Gastroesophageal sphincter (tissue), 4 donors: ENCODE measurements around the gene TNIP1. TPM values are rescaled to one million over a fixed set of nuclear protein-coding genes. Genes with fewer than 3 reads are reported as not detected.

Experiments
- ATAC-seq: fragments of 150-250 bp; one replicate; pipeline ENCODE4 v1.9.1; 2016; ENCODE audit warnings: mild to moderate bottlenecking, moderate library complexity
- H3K27ac ChIP-seq, 4 donors: fragments of 200-600 bp; sonication (generic) in 3 of 4; 1 replicate in 3 of 4; 2 replicates in 1 of 4; pipeline ENCODE4 v1.5.1; 2016 to 2019
- H3K27me3 ChIP-seq: fragments of 200-600 bp; sonication (generic); one replicate; pipeline ENCODE4 v1.5.1; 2019
- H3K36me3 ChIP-seq, 2 donors: fragments of 200-600 bp; sonication (generic); one replicate each; pipeline ENCODE4 v1.5.1; 2019; ENCODE audit warnings: control low read depth in 1 of 2
- H3K4me1 ChIP-seq, 3 donors: fragments of 200-600 bp; sonication (generic); 1 replicate in 2 of 3; 2 replicates in 1 of 3; pipeline ENCODE4 v1.5.1; 2016 to 2019; ENCODE audit warnings: control low read depth in 2 of 3
- H3K4me3 ChIP-seq, 2 donors: fragments of 200-600 bp; sonication (generic); one replicate each; pipeline ENCODE4 v1.5.1; 2019; ENCODE audit warnings: mild to moderate bottlenecking in 1 of 2, moderate library complexity in 1 of 2
- H3K9me3 ChIP-seq, 3 donors: fragments of 200-600 bp; sonication (generic); one replicate each; pipeline ENCODE4 v1.5.1; 2017 to 2019; ENCODE audit warnings: control low read depth in 2 of 3
- EP300 ChIP-seq: sonication (generic); formaldehyde crosslinking; IDR thresholded peaks from one replicate; pipeline ENCODE4 v1.6.1; 2017; ENCODE audit warnings: antibody characterized with exemption, mild to moderate bottlenecking
- POLR2A ChIP-seq, 2 donors: fragments of 450-650 bp; IDR thresholded peaks; one replicate each; pipeline ENCODE4 v1.6.1; 2017; ENCODE audit warnings: antibody characterized with exemption in 2 of 2, mild to moderate bottlenecking in 2 of 2, moderate library complexity in 1 of 2
- POLR2AphosphoS5 ChIP-seq: sonication (generic); formaldehyde crosslinking; IDR thresholded peaks from one replicate; pipeline ENCODE4 v1.6.1; 2017; ENCODE audit warnings: antibody characterized with exemption
- WGBS, 2 donors: methylation state at CpG; one replicate each; pipeline ENCODE4 v1.1.5; 2018; ENCODE audit warnings: low coverage in 1 of 2; 5-methylcytosine and 5-hydroxymethylcytosine counted together
- total RNA-seq, 4 donors: library from RNA; depleted of rRNA; stranded (reverse); fragments of >200 nt; gene quantifications; one replicate each; pipeline ENCODE4 v1.1.0, GENCODE V29; 2016
- TF ChIP-seq, protein P1 (sequence below), 4 experiments: fragments of 200-600 bp in 2 of 4; fragments of 450-650 bp in 2 of 4; sonication (generic) in 1 of 4; IDR thresholded peaks; one replicate each; pipeline ENCODE4 v1.5.1; 2017 to 2019; ENCODE audit warnings: antibody characterized with exemption in 4 of 4, mild to moderate bottlenecking in 2 of 4, moderate library complexity in 2 of 4

The TNIP1 gene
- total RNA-seq, 4 donors from 2014 or later, result 74.2 to 142 (median 97.9) TPM

DNA sequence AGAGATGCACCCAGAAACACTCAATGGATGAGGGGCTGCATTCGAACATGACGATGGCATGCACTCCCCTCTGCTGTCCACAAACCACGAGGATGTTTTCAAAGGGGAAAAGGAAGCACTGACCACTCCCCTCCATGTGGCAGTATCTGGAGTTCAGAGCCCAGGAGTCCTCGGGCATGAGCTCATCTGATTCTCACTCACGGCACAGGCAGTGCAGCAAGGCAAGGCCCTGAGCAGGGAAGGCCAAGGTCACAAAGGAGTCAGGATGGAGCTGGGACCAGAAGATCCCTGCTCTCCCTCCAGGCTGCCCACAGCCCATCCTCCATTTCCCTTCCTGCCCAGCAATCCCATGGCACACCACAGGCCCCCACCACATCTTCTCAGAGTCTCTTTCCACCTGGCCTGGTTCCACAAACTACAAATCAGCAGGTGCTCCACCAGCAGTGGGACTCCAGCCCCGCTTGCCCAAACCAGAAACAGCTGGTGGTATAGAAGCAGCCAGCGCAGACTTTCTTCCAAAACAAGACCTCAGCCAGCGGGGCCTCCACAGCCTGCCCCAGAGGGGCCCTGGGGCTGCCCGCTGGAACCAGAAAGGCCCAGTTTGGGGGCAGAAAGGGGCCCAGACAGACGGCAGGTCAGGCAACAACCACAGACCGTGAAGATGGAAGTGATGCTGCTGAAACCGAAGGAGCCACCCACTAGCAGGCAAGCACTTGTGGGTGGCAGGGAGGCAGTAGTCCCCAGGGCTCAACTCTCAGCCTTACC lies 12.2 kb downstream of the TNIP1 start:
- peak; percentile 37 for ATAC-seq
- 30 to 55% methylated on average over 2 of the region's 12 CpGs for WGBS, 2 donors

DNA sequence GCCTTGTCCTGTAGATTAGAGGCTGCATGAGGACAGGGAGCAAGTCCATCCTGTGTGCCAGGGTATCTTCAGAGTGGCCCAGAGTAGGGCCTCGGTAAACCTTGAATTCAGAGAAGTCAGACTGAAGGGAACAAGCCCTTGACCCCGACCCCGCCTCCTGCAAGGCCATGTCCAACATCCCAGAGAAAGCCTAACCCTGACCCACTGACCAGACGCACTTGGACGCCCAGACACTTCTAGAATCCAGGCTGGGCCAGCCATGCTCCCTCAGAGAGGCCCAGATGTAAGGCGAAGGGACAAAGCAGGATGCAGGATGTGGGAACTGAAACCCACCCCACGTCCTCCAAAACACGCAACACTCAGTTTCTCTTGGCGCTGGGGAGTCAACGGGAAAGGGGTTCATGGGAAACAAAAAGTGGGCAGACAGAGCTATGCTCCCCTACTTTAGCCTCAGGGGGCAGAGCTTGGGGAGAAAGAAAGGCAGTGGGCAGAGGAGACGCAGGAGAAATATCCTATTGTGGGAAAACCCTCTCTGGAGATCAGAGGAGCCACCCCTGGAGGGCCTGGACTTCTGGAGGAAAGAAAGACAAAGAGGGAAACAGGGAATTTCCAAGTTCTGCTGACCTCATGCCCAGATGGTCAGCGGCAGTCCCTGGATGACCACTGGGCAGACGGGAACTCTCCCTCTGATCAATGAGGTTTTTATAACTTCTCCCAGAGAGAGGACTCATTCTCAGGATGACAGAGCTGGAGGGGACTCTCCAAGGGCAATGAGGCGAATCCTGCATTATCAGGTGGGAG lies 13.0 kb downstream of the TNIP1 start:
- WGBS, 2 donors, result 59 to 87% methylated on average over 3 to 9 of the region's 14 CpGs

More for the DNA sequence above, 12.2 kb downstream of the TNIP1 start:
- peaks cover 2 to 94% (median 55%) of the 10 kb centered on the region in 3 donors for H3K4me1 ChIP-seq
- H3K27me3 ChIP-seq, result no peaks in the 10 kb centered on the region
- no peaks in the 10 kb centered on the region for H3K9me3 ChIP-seq
- H3K27ac ChIP-seq, result peak overlapping the region in 3 of 4 donors; percentile 25 to 70 (median 50)
- peaks cover 0 to 12% of the 10 kb centered on the region in 2 donors for H3K36me3 ChIP-seq
- TF ChIP-seq POLR2A (IDR thresholded peaks at IDR 0.05) (no peak), EP300 (no peak)
- no peak overlapping the region for H3K4me3 ChIP-seq

DNA sequence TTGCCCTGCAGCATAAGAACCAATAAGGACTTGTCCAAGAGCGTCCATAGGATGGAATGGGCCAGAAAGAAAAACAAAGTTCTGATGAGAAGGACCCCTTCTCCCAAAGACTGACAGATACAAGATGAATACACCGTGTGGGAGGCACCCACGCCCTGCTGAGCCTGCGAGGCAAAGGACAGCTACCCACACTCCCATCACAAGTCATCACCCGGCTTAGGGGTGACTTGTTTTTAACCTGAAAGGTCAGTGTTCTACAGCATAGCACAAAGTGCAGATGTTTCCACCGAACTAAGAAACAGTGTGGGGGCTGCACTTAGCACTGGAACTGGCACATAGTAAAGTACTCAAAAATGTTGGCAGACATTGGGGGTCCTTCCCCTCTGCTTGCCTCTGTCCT lies 13.9 kb downstream of the TNIP1 start:
- whole genome bisulfite sequencing, 2 donors, result 74% methylated on average over 5 of the region's 6 CpGs; no CpG with 5 or more reads in 1 of the 2 donors
- H3K4me1 ChIP-seq, result peaks cover 8 to 100% (median 63%) of the 10 kb centered on the region in 3 donors

More for the DNA sequence above, 13.0 kb downstream of the TNIP1 start:
- ATAC-seq, result no peak
- H3K9me3 ChIP-seq, result no peaks in the 10 kb centered on the region
- no peak overlapping the region for H3K4me3 ChIP-seq
- H3K4me1 ChIP-seq, result peaks cover 4 to 100% (median 63%) of the 10 kb centered on the region in 3 donors
- TF ChIP-seq, protein P1, sequence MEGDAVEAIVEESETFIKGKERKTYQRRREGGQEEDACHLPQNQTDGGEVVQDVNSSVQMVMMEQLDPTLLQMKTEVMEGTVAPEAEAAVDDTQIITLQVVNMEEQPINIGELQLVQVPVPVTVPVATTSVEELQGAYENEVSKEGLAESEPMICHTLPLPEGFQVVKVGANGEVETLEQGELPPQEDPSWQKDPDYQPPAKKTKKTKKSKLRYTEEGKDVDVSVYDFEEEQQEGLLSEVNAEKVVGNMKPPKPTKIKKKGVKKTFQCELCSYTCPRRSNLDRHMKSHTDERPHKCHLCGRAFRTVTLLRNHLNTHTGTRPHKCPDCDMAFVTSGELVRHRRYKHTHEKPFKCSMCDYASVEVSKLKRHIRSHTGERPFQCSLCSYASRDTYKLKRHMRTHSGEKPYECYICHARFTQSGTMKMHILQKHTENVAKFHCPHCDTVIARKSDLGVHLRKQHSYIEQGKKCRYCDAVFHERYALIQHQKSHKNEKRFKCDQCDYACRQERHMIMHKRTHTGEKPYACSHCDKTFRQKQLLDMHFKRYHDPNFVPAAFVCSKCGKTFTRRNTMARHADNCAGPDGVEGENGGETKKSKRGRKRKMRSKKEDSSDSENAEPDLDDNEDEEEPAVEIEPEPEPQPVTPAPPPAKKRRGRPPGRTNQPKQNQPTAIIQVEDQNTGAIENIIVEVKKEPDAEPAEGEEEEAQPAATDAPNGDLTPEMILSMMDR (IDR thresholded peaks at IDR 0.05), result no peak
- no peak for TF ChIP-seq POLR2AphosphoS5
- TF ChIP-seq POLR2A (IDR thresholded peaks at IDR 0.05), result no peak
- H3K36me3 ChIP-seq, result peaks cover 0 to 14% of the 10 kb centered on the region in 2 donors
- no peaks in the 10 kb centered on the region for H3K27me3 ChIP-seq
- peak overlapping the region in 3 of 4 donors; percentile 4 to 70 (median 50) for H3K27ac ChIP-seq

DNA sequence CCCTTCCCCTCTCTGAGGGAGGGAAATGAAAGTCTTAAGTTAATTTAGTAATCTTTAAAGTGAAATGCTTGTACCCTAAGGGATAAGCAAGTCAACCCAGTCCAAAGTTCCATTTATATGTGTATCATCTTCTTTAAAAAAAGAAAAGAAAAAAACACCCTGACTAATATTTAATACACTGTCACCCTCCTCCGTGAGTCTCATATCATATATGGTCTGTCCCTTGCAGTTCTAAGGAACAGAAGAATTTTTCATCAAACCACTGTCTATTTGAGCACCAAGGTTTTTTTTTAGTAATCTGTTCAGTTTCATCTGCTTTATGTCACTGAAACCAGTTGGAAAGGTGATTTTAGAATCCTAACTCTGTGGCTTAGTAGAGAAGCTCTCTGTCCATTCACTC lies 15.2 kb downstream of the TNIP1 start:
- 71 to 87% methylated on average over 1 of the region's 1 CpG for WGBS, 2 donors
- peaks cover 0 to 36% of the 10 kb centered on the region in 2 donors for H3K36me3 ChIP-seq
- H3K4me1 ChIP-seq, result peaks cover 8 to 100% (median 58%) of the 10 kb centered on the region in 3 donors
- no peak overlapping the region for H3K27ac ChIP-seq
- H3K4me3 ChIP-seq, result no peak overlapping the region
- ATAC-seq, result no peak
- no peaks in the 10 kb centered on the region for H3K9me3 ChIP-seq
- TF ChIP-seq EP300 (no peak), POLR2AphosphoS5 (no peak), POLR2A (IDR thresholded peaks at IDR 0.05) (no peak)
- TF ChIP-seq, protein P1 (IDR thresholded peaks at IDR 0.05), result no peak
- H3K27me3 ChIP-seq, result no peaks in the 10 kb centered on the region

More for the DNA sequence above, 13.9 kb downstream of the TNIP1 start:
- no peaks in the 10 kb centered on the region for H3K9me3 ChIP-seq
- no peak overlapping the region for H3K4me3 ChIP-seq
- no peak overlapping the region for H3K27ac ChIP-seq
- no peaks in the 10 kb centered on the region for H3K27me3 ChIP-seq
- ATAC-seq, result no peak
- TF ChIP-seq EP300, result no peak
- TF ChIP-seq POLR2AphosphoS5, result no peak
- TF ChIP-seq, protein P1 (IDR thresholded peaks at IDR 0.05), result no peak
- no peak for TF ChIP-seq POLR2A (IDR thresholded peaks at IDR 0.05)
- peaks cover 0 to 23% of the 10 kb centered on the region in 2 donors for H3K36me3 ChIP-seq

DNA sequence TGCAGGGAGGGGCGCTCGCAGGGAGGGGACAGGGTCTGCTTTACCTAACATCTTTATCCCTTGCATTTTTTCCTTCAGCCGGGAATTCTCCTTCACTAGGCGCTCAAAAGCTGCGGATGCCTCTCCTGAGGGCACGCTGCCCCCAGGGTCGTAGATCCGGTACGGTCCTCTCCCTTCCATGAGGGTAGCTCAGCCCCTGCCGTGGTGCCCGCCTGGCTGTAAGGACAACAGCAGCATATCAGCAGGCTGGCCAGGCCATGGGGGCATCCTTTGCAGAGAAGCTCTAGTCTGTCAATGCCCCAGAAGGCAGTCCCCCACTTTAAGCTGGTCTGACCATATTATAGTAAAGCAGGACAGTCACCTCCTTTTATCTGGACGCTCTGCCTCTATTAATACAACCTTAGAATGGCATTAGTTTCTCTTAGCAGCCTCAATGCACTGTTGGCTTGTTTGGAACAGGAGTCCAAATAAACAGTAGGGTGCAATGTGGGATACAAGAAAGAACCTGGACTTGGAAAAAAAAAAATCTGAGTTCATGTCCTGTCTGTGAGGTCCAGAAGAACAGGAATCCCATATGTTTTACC lies 15.8 kb downstream of the TNIP1 start:
- H3K9me3 ChIP-seq, result no peaks in the 10 kb centered on the region
- TF ChIP-seq, protein P1 (IDR thresholded peaks at IDR 0.05), result no peak
- TF ChIP-seq POLR2A (IDR thresholded peaks at IDR 0.05) (no peak), EP300 (no peak), POLR2AphosphoS5 (no peak)
- H3K4me3 ChIP-seq, result no peak overlapping the region
- peaks cover 11 to 100% (median 57%) of the 10 kb centered on the region in 3 donors for H3K4me1 ChIP-seq
- no CpG with 5 or more reads among the region's 12 CpGs for WGBS, 2 donors
- H3K36me3 ChIP-seq, result peaks cover 0 to 42% of the 10 kb centered on the region in 2 donors
- ATAC-seq, result no peak
- no peaks in the 10 kb centered on the region for H3K27me3 ChIP-seq
- no peak overlapping the region for H3K27ac ChIP-seq
